C4-2B (cell line): Measurements from ENCODE around the gene ADAM12.

Source experiments
- ZFX ChIP-seq: fragments of 450-650 bp; IDR thresholded peaks from 2 replicates; pipeline ENCODE4 v1.6.1; 2017
- TF ChIP-seq, protein P1 (sequence below): fragments of 450-650 bp; conservative IDR thresholded peaks from 2 replicates; pipeline ENCODE4 v1.5.1; 2017; ENCODE audit warnings: mild to moderate bottlenecking

DNA sequence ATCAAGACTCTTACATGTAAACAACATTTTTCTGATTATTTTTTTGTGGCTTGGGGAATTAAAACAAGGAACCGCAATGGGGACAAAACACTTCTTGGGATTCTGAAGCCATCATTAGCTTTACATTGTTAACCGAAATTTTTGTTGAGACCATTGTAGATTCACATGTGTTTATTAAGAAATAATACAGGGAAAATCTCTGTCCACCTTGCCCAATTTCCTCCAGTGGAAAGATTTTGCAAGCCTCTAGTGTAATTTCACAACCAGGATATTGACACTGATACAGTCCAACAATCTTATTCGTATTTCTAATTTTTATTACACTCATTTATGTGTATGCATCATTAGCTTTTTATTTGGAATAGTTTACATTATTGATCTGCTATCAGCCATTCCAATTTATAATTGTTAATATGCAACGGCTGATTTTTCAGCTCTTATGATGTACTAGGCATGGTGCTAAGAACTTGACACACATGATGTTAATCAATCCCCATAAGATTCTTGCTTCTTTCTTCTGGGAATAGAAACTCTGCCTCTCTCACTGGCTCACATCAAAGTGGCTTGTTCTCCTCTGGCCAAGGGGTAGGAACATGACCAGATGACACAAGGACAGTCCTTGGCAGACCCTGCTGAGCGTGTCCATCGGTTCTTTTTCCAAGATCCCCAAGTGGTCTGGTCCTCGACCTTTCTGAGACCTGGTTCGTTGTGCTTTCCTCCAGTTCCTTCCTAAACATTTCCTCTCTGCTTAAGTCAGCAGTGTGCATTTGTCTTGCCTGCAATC lies 137.6 kb downstream of the ADAM12 start:
- TF ChIP-seq, protein P1, sequence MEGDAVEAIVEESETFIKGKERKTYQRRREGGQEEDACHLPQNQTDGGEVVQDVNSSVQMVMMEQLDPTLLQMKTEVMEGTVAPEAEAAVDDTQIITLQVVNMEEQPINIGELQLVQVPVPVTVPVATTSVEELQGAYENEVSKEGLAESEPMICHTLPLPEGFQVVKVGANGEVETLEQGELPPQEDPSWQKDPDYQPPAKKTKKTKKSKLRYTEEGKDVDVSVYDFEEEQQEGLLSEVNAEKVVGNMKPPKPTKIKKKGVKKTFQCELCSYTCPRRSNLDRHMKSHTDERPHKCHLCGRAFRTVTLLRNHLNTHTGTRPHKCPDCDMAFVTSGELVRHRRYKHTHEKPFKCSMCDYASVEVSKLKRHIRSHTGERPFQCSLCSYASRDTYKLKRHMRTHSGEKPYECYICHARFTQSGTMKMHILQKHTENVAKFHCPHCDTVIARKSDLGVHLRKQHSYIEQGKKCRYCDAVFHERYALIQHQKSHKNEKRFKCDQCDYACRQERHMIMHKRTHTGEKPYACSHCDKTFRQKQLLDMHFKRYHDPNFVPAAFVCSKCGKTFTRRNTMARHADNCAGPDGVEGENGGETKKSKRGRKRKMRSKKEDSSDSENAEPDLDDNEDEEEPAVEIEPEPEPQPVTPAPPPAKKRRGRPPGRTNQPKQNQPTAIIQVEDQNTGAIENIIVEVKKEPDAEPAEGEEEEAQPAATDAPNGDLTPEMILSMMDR, result no peak
- TF ChIP-seq ZFX, result no peak
